K562 (cell line): ENCODE data around the gene RAVER2.

Experiments
- CHD1 ChIP-seq: fragments of 200-600 bp; sonication (generic); IDR thresholded peaks from one replicate; pipeline ENCODE4 v1.6.1; 2012; ENCODE audit warnings: mild to moderate bottlenecking, moderate library complexity, low read length, inconsistent platforms
- ZNF174 ChIP-seq: fragments of 250-450 bp; sonication (Bioruptor Pico); IDR thresholded peaks from 2 replicates; pipeline ENCODE4 v1.4.0; 2020; ENCODE audit warnings: mild to moderate bottlenecking
- TF ChIP-seq, protein P1 (sequence below), 3 experiments: IDR thresholded peaks in 2 of 3; conservative IDR thresholded peaks in 1 of 3; 2 replicates each; pipeline ENCODE4 v1.5.1; 2011 to 2012; ENCODE audit warnings: low read length in 3 of 3, mild to moderate bottlenecking in 3 of 3, control low read depth in 2 of 3, improper control_type of control experiment in 1 of 3, inconsistent platforms in 1 of 3, low read depth in 1 of 3, mixed read lengths in 1 of 3, moderate library complexity in 1 of 3; ENCODE audit not compliant: insufficient read depth in 2 of 3

DNA sequence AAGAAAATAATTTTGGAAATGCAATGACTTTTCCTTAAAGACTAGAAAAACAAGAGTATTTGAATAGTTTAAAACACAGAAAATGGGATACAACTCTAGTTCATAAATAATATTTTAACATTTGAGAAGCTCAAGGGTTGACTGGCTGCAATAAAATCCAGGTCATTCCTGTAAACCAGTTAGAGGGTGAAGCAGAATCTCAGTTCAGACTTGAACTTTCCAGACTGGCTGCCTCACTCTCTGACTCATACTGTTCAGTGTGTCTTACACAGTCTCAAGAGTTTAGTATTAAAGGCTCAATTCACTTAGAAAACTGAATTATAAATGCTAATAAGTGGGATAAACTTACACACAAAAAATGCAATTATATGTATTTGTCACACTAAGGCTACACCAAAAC, 89.9 kb downstream of the RAVER2 start:
- TF ChIP-seq, protein P1, sequence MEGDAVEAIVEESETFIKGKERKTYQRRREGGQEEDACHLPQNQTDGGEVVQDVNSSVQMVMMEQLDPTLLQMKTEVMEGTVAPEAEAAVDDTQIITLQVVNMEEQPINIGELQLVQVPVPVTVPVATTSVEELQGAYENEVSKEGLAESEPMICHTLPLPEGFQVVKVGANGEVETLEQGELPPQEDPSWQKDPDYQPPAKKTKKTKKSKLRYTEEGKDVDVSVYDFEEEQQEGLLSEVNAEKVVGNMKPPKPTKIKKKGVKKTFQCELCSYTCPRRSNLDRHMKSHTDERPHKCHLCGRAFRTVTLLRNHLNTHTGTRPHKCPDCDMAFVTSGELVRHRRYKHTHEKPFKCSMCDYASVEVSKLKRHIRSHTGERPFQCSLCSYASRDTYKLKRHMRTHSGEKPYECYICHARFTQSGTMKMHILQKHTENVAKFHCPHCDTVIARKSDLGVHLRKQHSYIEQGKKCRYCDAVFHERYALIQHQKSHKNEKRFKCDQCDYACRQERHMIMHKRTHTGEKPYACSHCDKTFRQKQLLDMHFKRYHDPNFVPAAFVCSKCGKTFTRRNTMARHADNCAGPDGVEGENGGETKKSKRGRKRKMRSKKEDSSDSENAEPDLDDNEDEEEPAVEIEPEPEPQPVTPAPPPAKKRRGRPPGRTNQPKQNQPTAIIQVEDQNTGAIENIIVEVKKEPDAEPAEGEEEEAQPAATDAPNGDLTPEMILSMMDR (IDR thresholded peaks at IDR 0.05 in 2 of 3, conservative IDR thresholded peaks at IDR 0.05 in 1 of 3; ENCODE audit: insufficient read depth in 2 of 3, low read depth in 1 of 3, low read length in 3 of 3), result no peak
- TF ChIP-seq ZNF174 (CRISPR knock-in tag) (no peak), CHD1 (no peak)
